EH (cell line): Measurements from ENCODE around the gene ZNF230.
A peak's percentile ranks its signal among the peaks of the same experiment; 100 is the strongest.

ENCODE experiments used
- DNase-seq: peaks from one replicate; pipeline ENCODE4 v3.0.0-alpha.2; 2015; ENCODE audit warnings: low read depth

ZNF230 gene

GRCh38 chr19:44042147-44042546 lies 39.4 kb downstream of the ZNF230 start:
- DNase-seq = no peak

GRCh38 chr19:44050740-44051649 lies 48.2 kb downstream of the ZNF230 start:
- peak; percentile 3 for DNase-seq

- DNase-seq = peak; percentile 95
Observed at GRCh38 chr19:44051650-44052402, 49.1 kb downstream of the ZNF230 start, which contains the start of gene ZNF223. TSS of gene ZNF223 (plus strand) at chr19:44052036. CDS start at chr19:44055177, 3,141 bp downstream.

GRCh38 chr19:44055870-44056269 lies 53.1 kb downstream of the ZNF230 start:
- DNase-seq = no peak

- no peak for DNase-seq
Observed at GRCh38 chr19:44059229-44059628, 56.5 kb downstream of the ZNF230 start.

- DNase-seq = no peak
Observed at GRCh38 chr19:44061038-44061437, 58.3 kb downstream of the ZNF230 start.
